GM20000 (cell line): ENCODE results near the gene PRKN.
"Not testable (repeated sequence)": the region's sequence is repeated elsewhere in the genome, so short reads cannot be mapped to it uniquely, and the experiment has no call there.

Source experiments
- DNase-seq: peaks from one replicate; pipeline ENCODE4 v3.0.0; 2012; ENCODE audit warnings: low spot score
- CTCF ChIP-seq: IDR thresholded peaks from 2 replicates; pipeline ENCODE4 v1.5.1; 2012; ENCODE audit warnings: mild to moderate bottlenecking, control low read depth; ENCODE audit errors: extremely low read depth, missing control alignments

Gene PRKN

GRCh38 chr6:161891542-161891941 is 836.0 kb downstream of the PRKN start:
- no peak for TF ChIP-seq CTCF
- DNase-seq = no peak

GRCh38 chr6:161890832-161891297 is 836.7 kb downstream of the PRKN start:
- no peak for TF ChIP-seq CTCF
- no peak for DNase-seq

- TF ChIP-seq CTCF = no peak
- no peak for DNase-seq
These were observed 837.3 kb downstream of the PRKN start for GRCh38 chr6:161890133-161890831.

GRCh38 chr6:161889324-161889723 is 838.2 kb downstream of the PRKN start:
- no peak for TF ChIP-seq CTCF
- DNase-seq = no peak

- DNase-seq = not testable (repeated sequence)
These were observed 841.0 kb downstream of the PRKN start for GRCh38 chr6:161886545-161886944.

GRCh38 chr6:161884782-161885181 is 842.8 kb downstream of the PRKN start:
- no peak for TF ChIP-seq CTCF
- DNase-seq = no peak

- DNase-seq = no peak
- no peak for TF ChIP-seq CTCF
These were observed 845.3 kb downstream of the PRKN start for GRCh38 chr6:161882196-161882765.

GRCh38 chr6:161880056-161880455 is 847.5 kb downstream of the PRKN start:
- TF ChIP-seq CTCF = no peak
- DNase-seq = no peak
